Measurements from ENCODE around the gene ZNF341. TPM values are rescaled to one million over a fixed set of nuclear protein-coding genes. Genes with fewer than 3 reads are reported as not detected.

Gene ZNF341
- total and polyA plus RNA-seq, 2 experiments from 2014 or later: 4.3 to 6.1 TPM

DNA sequence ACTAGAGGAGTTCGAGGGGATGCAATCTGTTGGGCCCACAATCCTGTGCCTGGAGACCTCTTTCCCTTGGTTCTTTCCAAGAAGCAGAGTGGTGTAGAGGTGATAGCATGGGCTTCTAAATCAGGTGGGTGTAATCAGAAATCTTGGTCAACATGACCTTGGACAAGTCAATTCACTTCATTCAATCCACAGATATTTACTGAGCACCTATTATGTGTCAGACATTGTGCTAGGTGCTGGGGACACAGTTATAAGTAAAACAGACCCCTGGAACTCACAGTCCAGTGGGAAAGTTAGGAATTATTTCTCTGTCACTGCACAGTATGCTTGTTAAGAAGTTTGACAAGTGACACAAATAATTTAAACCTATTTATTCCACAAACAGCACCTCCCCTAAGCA lies 42.3 kb upstream of the ZNF341 start:
- TF ChIP-seq, protein P1, sequence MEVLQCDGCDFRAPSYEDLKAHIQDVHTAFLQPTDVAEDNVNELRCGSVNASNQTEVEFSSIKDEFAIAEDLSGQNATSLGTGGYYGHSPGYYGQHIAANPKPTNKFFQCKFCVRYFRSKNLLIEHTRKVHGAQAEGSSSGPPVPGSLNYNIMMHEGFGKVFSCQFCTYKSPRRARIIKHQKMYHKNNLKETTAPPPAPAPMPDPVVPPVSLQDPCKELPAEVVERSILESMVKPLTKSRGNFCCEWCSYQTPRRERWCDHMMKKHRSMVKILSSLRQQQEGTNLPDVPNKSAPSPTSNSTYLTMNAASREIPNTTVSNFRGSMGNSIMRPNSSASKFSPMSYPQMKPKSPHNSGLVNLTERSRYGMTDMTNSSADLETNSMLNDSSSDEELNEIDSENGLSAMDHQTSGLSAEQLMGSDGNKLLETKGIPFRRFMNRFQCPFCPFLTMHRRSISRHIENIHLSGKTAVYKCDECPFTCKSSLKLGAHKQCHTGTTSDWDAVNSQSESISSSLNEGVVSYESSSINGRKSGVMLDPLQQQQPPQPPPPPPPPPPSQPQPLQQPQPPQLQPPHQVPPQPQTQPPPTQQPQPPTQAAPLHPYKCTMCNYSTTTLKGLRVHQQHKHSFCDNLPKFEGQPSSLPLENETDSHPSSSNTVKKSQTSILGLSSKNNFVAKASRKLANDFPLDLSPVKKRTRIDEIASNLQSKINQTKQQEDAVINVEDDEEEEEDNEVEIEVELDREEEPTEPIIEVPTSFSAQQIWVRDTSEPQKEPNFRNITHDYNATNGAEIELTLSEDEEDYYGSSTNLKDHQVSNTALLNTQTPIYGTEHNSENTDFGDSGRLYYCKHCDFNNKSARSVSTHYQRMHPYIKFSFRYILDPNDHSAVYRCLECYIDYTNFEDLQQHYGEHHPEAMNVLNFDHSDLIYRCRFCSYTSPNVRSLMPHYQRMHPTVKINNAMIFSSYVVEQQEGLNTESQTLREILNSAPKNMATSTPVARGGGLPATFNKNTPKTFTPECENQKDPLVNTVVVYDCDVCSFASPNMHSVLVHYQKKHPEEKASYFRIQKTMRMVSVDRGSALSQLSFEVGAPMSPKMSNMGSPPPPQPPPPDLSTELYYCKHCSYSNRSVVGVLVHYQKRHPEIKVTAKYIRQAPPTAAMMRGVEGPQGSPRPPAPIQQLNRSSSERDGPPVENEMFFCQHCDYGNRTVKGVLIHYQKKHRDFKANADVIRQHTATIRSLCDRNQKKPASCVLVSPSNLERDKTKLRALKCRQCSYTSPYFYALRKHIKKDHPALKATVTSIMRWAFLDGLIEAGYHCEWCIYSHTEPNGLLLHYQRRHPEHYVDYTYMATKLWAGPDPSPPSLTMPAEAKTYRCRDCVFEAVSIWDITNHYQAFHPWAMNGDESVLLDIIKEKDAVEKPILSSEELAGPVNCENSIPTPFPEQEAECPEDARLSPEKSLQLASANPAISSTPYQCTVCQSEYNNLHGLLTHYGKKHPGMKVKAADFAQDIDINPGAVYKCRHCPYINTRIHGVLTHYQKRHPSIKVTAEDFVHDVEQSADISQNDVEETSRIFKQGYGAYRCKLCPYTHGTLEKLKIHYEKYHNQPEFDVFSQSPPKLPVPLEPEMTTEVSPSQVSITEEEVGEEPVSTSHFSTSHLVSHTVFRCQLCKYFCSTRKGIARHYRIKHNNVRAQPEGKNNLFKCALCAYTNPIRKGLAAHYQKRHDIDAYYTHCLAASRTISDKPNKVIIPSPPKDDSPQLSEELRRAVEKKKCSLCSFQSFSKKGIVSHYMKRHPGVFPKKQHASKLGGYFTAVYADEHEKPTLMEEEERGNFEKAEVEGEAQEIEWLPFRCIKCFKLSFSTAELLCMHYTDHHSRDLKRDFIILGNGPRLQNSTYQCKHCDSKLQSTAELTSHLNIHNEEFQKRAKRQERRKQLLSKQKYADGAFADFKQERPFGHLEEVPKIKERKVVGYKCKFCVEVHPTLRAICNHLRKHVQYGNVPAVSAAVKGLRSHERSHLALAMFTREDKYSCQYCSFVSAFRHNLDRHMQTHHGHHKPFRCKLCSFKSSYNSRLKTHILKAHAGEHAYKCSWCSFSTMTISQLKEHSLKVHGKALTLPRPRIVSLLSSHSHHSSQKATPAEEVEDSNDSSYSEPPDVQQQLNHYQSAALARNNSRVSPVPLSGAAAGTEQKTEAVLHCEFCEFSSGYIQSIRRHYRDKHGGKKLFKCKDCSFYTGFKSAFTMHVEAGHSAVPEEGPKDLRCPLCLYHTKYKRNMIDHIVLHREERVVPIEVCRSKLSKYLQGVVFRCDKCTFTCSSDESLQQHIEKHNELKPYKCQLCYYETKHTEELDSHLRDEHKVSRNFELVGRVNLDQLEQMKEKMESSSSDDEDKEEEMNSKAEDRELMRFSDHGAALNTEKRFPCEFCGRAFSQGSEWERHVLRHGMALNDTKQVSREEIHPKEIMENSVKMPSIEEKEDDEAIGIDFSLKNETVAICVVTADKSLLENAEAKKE (CRISPR knock-in tag; IDR thresholded peaks at IDR 0.05): no peak
- TF ChIP-seq, protein P2, sequence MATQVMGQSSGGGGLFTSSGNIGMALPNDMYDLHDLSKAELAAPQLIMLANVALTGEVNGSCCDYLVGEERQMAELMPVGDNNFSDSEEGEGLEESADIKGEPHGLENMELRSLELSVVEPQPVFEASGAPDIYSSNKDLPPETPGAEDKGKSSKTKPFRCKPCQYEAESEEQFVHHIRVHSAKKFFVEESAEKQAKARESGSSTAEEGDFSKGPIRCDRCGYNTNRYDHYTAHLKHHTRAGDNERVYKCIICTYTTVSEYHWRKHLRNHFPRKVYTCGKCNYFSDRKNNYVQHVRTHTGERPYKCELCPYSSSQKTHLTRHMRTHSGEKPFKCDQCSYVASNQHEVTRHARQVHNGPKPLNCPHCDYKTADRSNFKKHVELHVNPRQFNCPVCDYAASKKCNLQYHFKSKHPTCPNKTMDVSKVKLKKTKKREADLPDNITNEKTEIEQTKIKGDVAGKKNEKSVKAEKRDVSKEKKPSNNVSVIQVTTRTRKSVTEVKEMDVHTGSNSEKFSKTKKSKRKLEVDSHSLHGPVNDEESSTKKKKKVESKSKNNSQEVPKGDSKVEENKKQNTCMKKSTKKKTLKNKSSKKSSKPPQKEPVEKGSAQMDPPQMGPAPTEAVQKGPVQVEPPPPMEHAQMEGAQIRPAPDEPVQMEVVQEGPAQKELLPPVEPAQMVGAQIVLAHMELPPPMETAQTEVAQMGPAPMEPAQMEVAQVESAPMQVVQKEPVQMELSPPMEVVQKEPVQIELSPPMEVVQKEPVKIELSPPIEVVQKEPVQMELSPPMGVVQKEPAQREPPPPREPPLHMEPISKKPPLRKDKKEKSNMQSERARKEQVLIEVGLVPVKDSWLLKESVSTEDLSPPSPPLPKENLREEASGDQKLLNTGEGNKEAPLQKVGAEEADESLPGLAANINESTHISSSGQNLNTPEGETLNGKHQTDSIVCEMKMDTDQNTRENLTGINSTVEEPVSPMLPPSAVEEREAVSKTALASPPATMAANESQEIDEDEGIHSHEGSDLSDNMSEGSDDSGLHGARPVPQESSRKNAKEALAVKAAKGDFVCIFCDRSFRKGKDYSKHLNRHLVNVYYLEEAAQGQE (IDR thresholded peaks at IDR 0.05; ENCODE audit: unreplicated experiment): no peak
- TF ChIP-seq EZH2phosphoT487 (IDR thresholded peaks at IDR 0.05; ENCODE audit: unreplicated experiment): no peak
- TF ChIP-seq, protein P3, sequence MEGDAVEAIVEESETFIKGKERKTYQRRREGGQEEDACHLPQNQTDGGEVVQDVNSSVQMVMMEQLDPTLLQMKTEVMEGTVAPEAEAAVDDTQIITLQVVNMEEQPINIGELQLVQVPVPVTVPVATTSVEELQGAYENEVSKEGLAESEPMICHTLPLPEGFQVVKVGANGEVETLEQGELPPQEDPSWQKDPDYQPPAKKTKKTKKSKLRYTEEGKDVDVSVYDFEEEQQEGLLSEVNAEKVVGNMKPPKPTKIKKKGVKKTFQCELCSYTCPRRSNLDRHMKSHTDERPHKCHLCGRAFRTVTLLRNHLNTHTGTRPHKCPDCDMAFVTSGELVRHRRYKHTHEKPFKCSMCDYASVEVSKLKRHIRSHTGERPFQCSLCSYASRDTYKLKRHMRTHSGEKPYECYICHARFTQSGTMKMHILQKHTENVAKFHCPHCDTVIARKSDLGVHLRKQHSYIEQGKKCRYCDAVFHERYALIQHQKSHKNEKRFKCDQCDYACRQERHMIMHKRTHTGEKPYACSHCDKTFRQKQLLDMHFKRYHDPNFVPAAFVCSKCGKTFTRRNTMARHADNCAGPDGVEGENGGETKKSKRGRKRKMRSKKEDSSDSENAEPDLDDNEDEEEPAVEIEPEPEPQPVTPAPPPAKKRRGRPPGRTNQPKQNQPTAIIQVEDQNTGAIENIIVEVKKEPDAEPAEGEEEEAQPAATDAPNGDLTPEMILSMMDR (conservative IDR thresholded peaks at IDR 0.05; ENCODE audit: low read depth in 2 of 2): no peak
- no peak for TF ChIP-seq CREB1 (CRISPR knock-in tag; IDR thresholded peaks at IDR 0.05; ENCODE audit: low read depth)
- TF ChIP-seq, protein P4, sequence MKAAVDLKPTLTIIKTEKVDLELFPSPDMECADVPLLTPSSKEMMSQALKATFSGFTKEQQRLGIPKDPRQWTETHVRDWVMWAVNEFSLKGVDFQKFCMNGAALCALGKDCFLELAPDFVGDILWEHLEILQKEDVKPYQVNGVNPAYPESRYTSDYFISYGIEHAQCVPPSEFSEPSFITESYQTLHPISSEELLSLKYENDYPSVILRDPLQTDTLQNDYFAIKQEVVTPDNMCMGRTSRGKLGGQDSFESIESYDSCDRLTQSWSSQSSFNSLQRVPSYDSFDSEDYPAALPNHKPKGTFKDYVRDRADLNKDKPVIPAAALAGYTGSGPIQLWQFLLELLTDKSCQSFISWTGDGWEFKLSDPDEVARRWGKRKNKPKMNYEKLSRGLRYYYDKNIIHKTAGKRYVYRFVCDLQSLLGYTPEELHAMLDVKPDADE (IDR thresholded peaks at IDR 0.05): no peak
- no peak for TF ChIP-seq POLR2AphosphoS5 (IDR thresholded peaks at IDR 0.05; ENCODE audit: low read depth)
- TF ChIP-seq ZNF331 (CRISPR knock-in tag; IDR thresholded peaks at IDR 0.05; ENCODE audit: low read depth): no peak
- TF ChIP-seq JUNB (IDR thresholded peaks at IDR 0.05; ENCODE audit: unreplicated experiment): no peak
- no peak for TF ChIP-seq ZNF114 (CRISPR knock-in tag; IDR thresholded peaks at IDR 0.05)
- no peak for TF ChIP-seq NANOG (IDR thresholded peaks at IDR 0.05; ENCODE audit: borderline replicate concordance)
- TF ChIP-seq STAT1 (IDR thresholded peaks at IDR 0.05; ENCODE audit: unreplicated experiment): no peak
- no peak for TF ChIP-seq EZH2 (IDR thresholded peaks at IDR 0.05; ENCODE audit: low read depth, unreplicated experiment)
- DNase-seq (ENCODE audit: low spot score): no peak
- H3K27me3 Mint-ChIP-seq (ENCODE audit: insufficient read depth, low read depth, poor library complexity): peaks cover 21% of the 10 kb centered on the region
- no peak overlapping the region for H3K4me3 Mint-ChIP-seq
- no peak overlapping the region for H3K4me2 ChIP-seq
- H3K27ac Mint-ChIP-seq: no peak overlapping the region
- no peaks in the 10 kb centered on the region for H3K9me3 Mint-ChIP-seq
- peaks cover 11% of the 10 kb centered on the region for H3K4me1 ChIP-seq (ENCODE audit: insufficient read depth)
- H4K20me1 ChIP-seq (replicated peaks; ENCODE audit: insufficient read depth): peaks cover 7% of the 10 kb centered on the region; the same call in 1 of the 2 replicates
- no peaks in the 10 kb centered on the region for H3K27me3 ChIP-seq (ENCODE audit: insufficient read depth)
- 0 out of 2 replicates have a peak, but pooled peaks cover 2% of the 10 kb centered on the region for H3F3A ChIP-seq (replicated peaks; ENCODE audit: low read depth)
- no peaks in the 10 kb centered on the region for H3K36me3 ChIP-seq (ENCODE audit: insufficient read depth)
- H3K4me3 ChIP-seq: no peak overlapping the region
- H3K27ac ChIP-seq (ENCODE audit: low read depth): no peak overlapping the region
- no peak overlapping the region for H2AFZ ChIP-seq
- H3K79me2 ChIP-seq (replicated peaks; ENCODE audit: insufficient read depth): peaks cover 12% of the 10 kb centered on the region
- H3K9me2 ChIP-seq (ENCODE audit: insufficient read depth): no peaks in the 10 kb centered on the region
- peaks cover 29% of the 10 kb centered on the region for H3K4me1 Mint-ChIP-seq
- ATAC-seq: no peak
- H3K36me3 Mint-ChIP-seq (ENCODE audit: low read depth): no peaks in the 10 kb centered on the region

All from GM23338 (cell line).